WTC11 (cell line): ENCODE results near the gene HOXD8. TPM values are rescaled to one million over a fixed set of nuclear protein-coding genes. Genes with fewer than 3 reads are reported as not detected.

ENCODE experiments used
- ATAC-seq: fragments of 200-7000 bp; cut with Tn5 transposase; 2 replicates; pipeline ENCODE4 v1.10.0; 2021; ENCODE audit warnings: mild to moderate bottlenecking, moderate library complexity
- CTCF ChIA-PET: fragments of 300-600 bp; sonication (Branson Sonifier 250); formaldehyde crosslinking; loops from one replicate; lab custom pipeline; 2021; ENCODE audit warnings: antibody characterized with exemption; lab: Charles Lee
- POLR2A ChIA-PET: fragments of 350-600 bp; sonication (Branson Sonifier 250); formaldehyde crosslinking; loops from one replicate; lab custom pipeline; 2021; ENCODE audit warnings: antibody characterized with exemption; lab: Charles Lee
- DNase-seq: peaks from one replicate; pipeline ENCODE4 v3.0.0; 2021; ENCODE audit warnings: low spot score
- H3K27ac Mint-ChIP-seq: 2 replicates; pipeline ENCODE4 v1.8.0; 2021; ENCODE audit warnings: mixed read lengths
- H3K27me3 Mint-ChIP-seq: 2 replicates; pipeline ENCODE4 v1.8.0; 2021; ENCODE audit warnings: low read depth, mild to moderate bottlenecking, moderate library complexity, mixed read lengths
- H3K36me3 Mint-ChIP-seq: 2 replicates; pipeline ENCODE4 v1.8.0; 2021; ENCODE audit warnings: mixed read lengths
- H3K4me1 Mint-ChIP-seq: 2 replicates; pipeline ENCODE4 v1.8.0; 2022; ENCODE audit warnings: mixed read lengths
- H3K4me3 Mint-ChIP-seq: 2 replicates; pipeline ENCODE4 v1.8.0; 2021; ENCODE audit warnings: mild to moderate bottlenecking, moderate library complexity, mixed read lengths
- H3K9me3 Mint-ChIP-seq: 2 replicates; pipeline ENCODE4 v1.8.0; 2021; ENCODE audit warnings: mixed read lengths
- AFF4 ChIP-seq: sonication (generic); formaldehyde crosslinking; IDR thresholded peaks from 2 replicates; pipeline ENCODE4 v1.8.1; 2023; ENCODE audit warnings: mild to moderate bottlenecking, missing genetic modification reagents, borderline replicate concordance
- ARID4B ChIP-seq: sonication (generic); formaldehyde crosslinking; IDR thresholded peaks from 2 replicates; pipeline ENCODE4 v1.8.0; 2023; ENCODE audit warnings: missing genetic modification reagents, mild to moderate bottlenecking, borderline replicate concordance
- ELF4 ChIP-seq: sonication (generic); formaldehyde crosslinking; IDR thresholded peaks from 2 replicates; pipeline ENCODE4 v1.8.1; 2022; ENCODE audit warnings: low read depth, mild to moderate bottlenecking, moderate library complexity, missing genetic modification reagents
- GRHL2 ChIP-seq: fragments of 250-450 bp; sonication (Bioruptor Pico); IDR thresholded peaks from 2 replicates; pipeline ENCODE4 v1.8.0; 2022; ENCODE audit warnings: mild to moderate bottlenecking, moderate library complexity; ENCODE audit not compliant: insufficient replicate concordance, severe bottlenecking
- IRF1 ChIP-seq: sonication (generic); formaldehyde crosslinking; IDR thresholded peaks from 2 replicates; pipeline ENCODE4 v1.8.0; 2023; ENCODE audit warnings: missing genetic modification reagents
- MLX ChIP-seq: sonication (generic); formaldehyde crosslinking; IDR thresholded peaks from 2 replicates; pipeline ENCODE4 v1.8.1; 2023; ENCODE audit warnings: mild to moderate bottlenecking, missing genetic modification reagents, moderate library complexity
- MYBL2 ChIP-seq: sonication (generic); formaldehyde crosslinking; IDR thresholded peaks from 2 replicates; pipeline ENCODE4 v1.8.1; 2023; ENCODE audit warnings: mild to moderate bottlenecking, moderate library complexity, missing genetic modification reagents
- NR2C2 ChIP-seq: sonication (generic); formaldehyde crosslinking; IDR thresholded peaks from 2 replicates; pipeline ENCODE4 v1.8.0; 2022; ENCODE audit warnings: mild to moderate bottlenecking, missing genetic modification reagents
- TP53 ChIP-seq: sonication (generic); formaldehyde crosslinking; IDR thresholded peaks from 2 replicates; pipeline ENCODE4 v1.8.1; 2023; ENCODE audit warnings: mild to moderate bottlenecking, missing genetic modification reagents
- ZNF232 ChIP-seq: sonication (generic); formaldehyde crosslinking; IDR thresholded peaks from 2 replicates; pipeline ENCODE4 v1.8.0; 2022; ENCODE audit warnings: mild to moderate bottlenecking, missing genetic modification reagents
- ZNF263 ChIP-seq: sonication (generic); formaldehyde crosslinking; IDR thresholded peaks from 2 replicates; pipeline ENCODE4 v1.8.1; 2022; ENCODE audit warnings: low read depth, mild to moderate bottlenecking, moderate library complexity, missing genetic modification reagents
- ZNF281 ChIP-seq: sonication (generic); formaldehyde crosslinking; IDR thresholded peaks from 2 replicates; pipeline ENCODE4 v1.8.0; 2023; ENCODE audit warnings: mild to moderate bottlenecking, missing genetic modification reagents
- ZNF317 ChIP-seq: sonication (generic); formaldehyde crosslinking; IDR thresholded peaks from 2 replicates; pipeline ENCODE4 v1.8.1; 2023; ENCODE audit warnings: low read depth, mild to moderate bottlenecking, moderate library complexity, missing genetic modification reagents, borderline replicate concordance
- ZNF423 ChIP-seq: fragments of 250-450 bp; sonication (Bioruptor Pico); IDR thresholded peaks from 2 replicates; pipeline ENCODE4 v2.1.2; 2022; ENCODE audit warnings: mild to moderate bottlenecking, moderate library complexity
- total RNA-seq: library from RNA; stranded (reverse); gene quantifications from 3 replicates; pipeline ENCODE4 v1.2.3, GENCODE V29; 2021

The HOXD8 gene
- total RNA-seq, 1 experiment from 2014 or later = not detected

GRCh38 chr2:176122683-176123410, 6.7 kb upstream of the HOXD8 start, which contains the start of gene HOXD9 (continued):
- TF ChIP-seq ARID4B (CRISPR knock-in tag) (no peak), ZNF281 (no peak), MYBL2 (no peak), ELF4 (CRISPR knock-in tag) (no peak)
- TF ChIP-seq, all 79 proteins: peak for 0

GRCh38 chr2:176123411-176124109, 5.9 kb upstream of the HOXD8 start:
- H3K27ac Mint-ChIP-seq = no peak overlapping the region
- ATAC-seq = no peak
- CTCF ChIA-PET = no interaction called here
- H3K4me3 Mint-ChIP-seq = peak overlapping the region; percentile 38
- no peaks in the 10 kb centered on the region for H3K9me3 Mint-ChIP-seq
- no peak for DNase-seq
- peaks cover 2% of the 10 kb centered on the region; the same call in 1 of the 2 replicates for H3K36me3 Mint-ChIP-seq
- peaks cover 17% of the 10 kb centered on the region for H3K4me1 Mint-ChIP-seq
- H3K27me3 Mint-ChIP-seq = peaks cover 100% of the 10 kb centered on the region
- TF ChIP-seq IRF1 (CRISPR knock-in tag) (no peak), ELF4 (CRISPR knock-in tag) (no peak), ZNF232 (CRISPR knock-in tag) (no peak), AFF4 (no peak), ZNF317 (CRISPR knock-in tag) (no peak), TP53 (CRISPR knock-in tag) (no peak), NR2C2 (CRISPR knock-in tag) (no peak), ZNF263 (CRISPR knock-in tag) (no peak), GRHL2 (no peak), ZNF423 (CRISPR knock-in tag) (no peak), MLX (CRISPR knock-in tag) (no peak)
- POLR2A ChIA-PET = no interaction called here
